Superior temporal gyrus (tissue), 1 donor: Measurements from ENCODE around the gene RBL2.
"Not testable (repeated sequence)": the region's sequence is repeated elsewhere in the genome, so short reads cannot be mapped to it uniquely, and the experiment has no call there.

Experiments used
- DNase-seq: peaks from one replicate; pipeline ENCODE4 v3.0.0-alpha.2; 2016; ENCODE audit errors: extremely low spot score

The RBL2 gene

GRCh38 chr16:53537626-53538025 lies 103.4 kb downstream of the RBL2 start:
- DNase-seq: no peak

- not testable (repeated sequence) for DNase-seq
Measured at GRCh38 chr16:53539346-53539745, 105.1 kb downstream of the RBL2 start.

GRCh38 chr16:53539759-53540718 lies 105.8 kb downstream of the RBL2 start:
- DNase-seq: not testable (repeated sequence)
